GM18873 (cell line): ENCODE measurements around the gene C10orf67.

ENCODE experiments used
- ATAC-seq: cut with Tn5 transposase; IDR thresholded peaks from one replicate; pipeline ENCODE4 v1.9.1; 2021; ENCODE audit warnings: mild to moderate bottlenecking, moderate library complexity, moderate number of reproducible peaks; ENCODE audit not compliant: unreplicated experiment, low FRiP score

Gene C10orf67

DNA sequence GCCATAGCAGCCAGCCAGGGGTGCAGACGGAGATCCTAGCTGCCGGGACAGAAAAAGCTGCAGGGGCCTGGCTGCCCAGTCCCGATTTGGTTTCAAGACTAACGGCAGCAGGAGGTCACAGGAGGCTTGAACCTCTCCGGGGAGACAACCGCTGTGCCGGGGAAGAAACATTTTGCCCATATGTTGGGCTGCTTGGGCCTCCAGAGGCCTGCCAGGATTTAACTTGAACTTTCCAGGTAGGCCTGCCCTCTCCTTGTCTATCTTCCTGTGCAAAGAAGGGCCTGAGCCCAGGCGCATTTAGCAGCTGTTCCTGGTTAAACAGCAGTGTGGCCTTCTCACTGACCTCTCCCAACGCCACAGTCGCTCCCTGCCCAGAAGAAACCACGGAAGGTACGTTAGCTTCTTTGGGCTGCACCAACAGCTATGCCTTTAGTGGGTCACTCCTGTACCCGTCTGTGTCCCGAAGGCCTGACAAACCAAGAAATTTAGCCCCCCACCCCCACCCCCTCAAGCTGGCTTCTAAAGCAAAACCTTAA is 169.6 kb downstream of the C10orf67 start:
- no peak for ATAC-seq

GRCh38 chr10:23174074-23174976 is 170.3 kb downstream of the C10orf67 start:
- ATAC-seq: no peak

GRCh38 chr10:23173214-23174073 is 171.2 kb downstream of the C10orf67 start:
- ATAC-seq: no peak

DNA sequence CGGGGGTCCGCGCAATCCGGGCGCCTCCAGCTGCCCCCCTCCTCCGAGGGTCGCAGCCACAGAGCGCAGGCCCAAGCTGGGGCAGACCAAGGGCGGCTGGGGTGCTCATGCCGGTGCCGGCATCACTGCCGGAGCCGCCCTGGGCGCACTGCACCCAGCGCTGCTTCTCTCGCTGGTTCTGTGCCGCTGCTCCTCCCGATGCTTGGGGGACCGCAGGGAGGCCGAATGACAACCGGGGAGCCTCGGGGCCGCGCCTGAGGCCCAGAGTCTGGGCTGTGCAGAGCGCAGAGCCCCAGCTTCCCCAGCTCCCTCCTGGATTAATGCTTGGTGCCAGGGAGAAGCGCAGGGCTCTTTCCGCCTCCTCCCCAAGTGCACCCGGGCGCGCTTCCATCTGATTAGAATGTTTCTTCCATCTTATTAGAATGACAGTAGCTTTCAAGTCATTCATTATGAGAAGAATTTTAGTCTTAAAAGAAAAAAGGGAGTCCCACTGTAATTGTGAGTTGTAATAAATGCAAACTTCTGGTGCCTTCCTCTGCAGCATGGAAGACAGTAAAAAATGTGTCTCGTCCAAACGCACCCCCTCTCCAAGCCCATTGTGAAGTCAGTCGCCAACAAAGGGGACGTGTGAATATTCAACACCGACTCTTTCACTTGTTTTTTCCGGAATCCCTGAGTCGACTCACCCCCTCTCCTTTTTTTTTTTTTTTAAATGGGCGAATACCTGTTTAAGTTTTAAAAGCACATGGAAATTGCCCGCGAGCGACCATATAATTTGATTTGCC is 172.0 kb downstream of the C10orf67 start:
- ATAC-seq: no peak

GRCh38 chr10:23171232-23171876 is 173.2 kb downstream of the C10orf67 start:
- ATAC-seq: no peak

DNA sequence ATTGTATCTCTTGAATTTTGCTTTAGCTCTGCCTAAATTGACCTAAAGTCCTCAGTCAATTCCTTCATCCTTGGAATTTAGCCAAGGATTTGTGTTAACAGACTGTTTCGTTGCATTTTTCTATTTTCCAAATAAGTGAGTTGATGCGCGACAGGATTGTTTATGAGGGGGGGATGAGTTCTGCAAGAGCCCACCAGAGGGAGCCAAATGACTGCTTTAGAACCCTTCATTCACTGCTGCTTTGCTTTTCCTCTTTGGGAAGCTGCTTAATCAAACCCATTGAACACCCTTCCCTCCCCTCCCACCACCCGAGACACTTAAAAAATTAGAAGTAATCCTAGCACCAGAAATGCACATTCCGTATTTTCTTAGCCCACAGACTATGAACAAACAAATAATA is 186.2 kb downstream of the C10orf67 start:
- ATAC-seq: no peak

- ATAC-seq: peak; percentile 42
Observed at GRCh38 chr10:23157691-23158369, 186.8 kb downstream of the C10orf67 start.

GRCh38 chr10:23157239-23157681 is 187.3 kb downstream of the C10orf67 start:
- peak; percentile 65 for ATAC-seq

DNA sequence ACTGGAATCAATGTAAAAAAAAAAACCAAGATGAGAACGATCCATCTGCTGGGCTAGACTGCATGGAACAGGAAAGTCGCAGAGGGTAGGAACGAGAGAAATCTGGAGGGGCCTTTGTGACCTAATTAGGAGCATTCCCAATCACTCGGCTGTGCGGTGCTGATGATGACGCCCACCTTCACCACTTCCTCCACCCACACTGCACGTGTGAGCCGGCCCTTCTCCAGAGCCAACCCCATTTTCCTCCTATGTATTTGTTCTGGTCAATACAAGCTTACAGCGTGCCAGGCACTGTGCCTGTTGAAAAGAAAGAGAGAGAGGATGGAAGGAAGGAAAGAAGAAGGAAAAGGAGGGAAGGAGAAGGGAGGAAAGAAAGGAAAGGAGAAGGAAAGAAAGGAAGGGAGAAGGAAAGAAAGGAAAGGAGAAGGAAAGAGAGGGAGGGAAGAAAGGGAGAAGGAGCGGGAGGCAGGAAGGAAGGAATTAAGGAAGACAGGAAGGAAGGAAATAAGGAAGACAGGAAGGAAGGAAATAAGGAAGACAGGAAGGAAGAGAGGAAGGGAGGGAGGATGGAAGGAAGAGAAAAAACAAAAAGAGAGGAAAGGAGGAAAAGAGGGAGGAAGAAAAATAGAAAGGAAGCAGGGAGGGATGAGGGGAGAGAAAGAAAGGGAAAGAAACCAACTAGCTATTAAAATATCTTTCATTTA is 188.0 kb downstream of the C10orf67 start:
- ATAC-seq: no peak

DNA sequence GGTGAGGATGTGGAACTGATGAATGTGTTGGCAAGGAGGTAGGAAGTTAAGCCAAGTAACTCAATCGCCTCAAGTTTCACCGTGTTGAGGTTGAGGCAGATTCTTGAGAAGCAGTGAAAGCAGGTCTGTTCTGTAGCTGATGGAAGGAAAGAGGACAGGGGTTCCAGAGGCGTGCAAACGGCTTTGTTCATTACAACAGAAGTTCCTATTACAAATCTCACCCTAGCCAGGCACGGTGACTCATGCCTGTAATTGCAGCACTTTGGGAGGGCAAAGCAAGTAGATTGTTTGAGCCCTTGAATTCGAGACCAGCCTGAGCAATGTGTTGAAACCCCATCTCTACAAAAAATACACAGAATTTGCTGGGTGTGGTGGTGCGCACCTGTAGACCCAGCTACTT is 189.4 kb downstream of the C10orf67 start:
- no peak for ATAC-seq
